Mesenchymal stem cell (in vitro differentiated cells and primary cell): Measurements from ENCODE around the gene P2RX1.

ENCODE experiments used
- DNase-seq: peaks from one replicate; pipeline ENCODE4 v3.0.0-alpha.2; 2013
- H2AFZ ChIP-seq: one replicate; pipeline ENCODE4 v1.6.1; 2013; ENCODE audit warnings: low read depth, mild to moderate bottlenecking, control low read depth, inconsistent platforms, low read length, moderate library complexity
- H2AK5ac ChIP-seq: 2 replicates; pipeline ENCODE4 v1.6.1; 2013; ENCODE audit warnings: low read length, moderate library complexity, mild to moderate bottlenecking, inconsistent platforms; ENCODE audit not compliant: severe bottlenecking
- H2BK120ac ChIP-seq: one replicate; pipeline ENCODE4 v1.6.1; 2013; ENCODE audit warnings: low read depth, mild to moderate bottlenecking, inconsistent platforms, low read length, moderate library complexity
- H2BK12ac ChIP-seq, 2 experiments: one replicate each; pipeline ENCODE4 v1.6.1; 2013; ENCODE audit warnings: inconsistent platforms in 2 of 2, low read length in 2 of 2, mild to moderate bottlenecking in 2 of 2, moderate library complexity in 2 of 2, control low read depth in 1 of 2
- H2BK15ac ChIP-seq: one replicate; pipeline ENCODE4 v1.6.1; 2013; ENCODE audit warnings: mild to moderate bottlenecking, low read depth, inconsistent platforms; ENCODE audit not compliant: poor library complexity, severe bottlenecking
- H2BK5ac ChIP-seq: 2 replicates; pipeline ENCODE4 v1.6.1; 2013; ENCODE audit warnings: low read depth, mild to moderate bottlenecking, low read length, control low read depth, inconsistent platforms; ENCODE audit not compliant: poor library complexity, severe bottlenecking
- H3K14ac ChIP-seq, 2 experiments: one replicate each; pipeline ENCODE4 v1.6.1; 2013; ENCODE audit warnings: inconsistent platforms in 2 of 2, low read length in 2 of 2, control low read depth in 1 of 2, mild to moderate bottlenecking in 1 of 2, moderate library complexity in 1 of 2
- H3K18ac ChIP-seq, 2 experiments: one replicate each; pipeline ENCODE4 v1.6.1; 2013; ENCODE audit warnings: inconsistent platforms in 2 of 2, low read length in 2 of 2, control low read depth in 1 of 2, low read depth in 1 of 2, mild to moderate bottlenecking in 1 of 2
- H3K23ac ChIP-seq, 2 experiments: one replicate each; pipeline ENCODE4 v1.6.1; 2013; ENCODE audit warnings: inconsistent platforms in 2 of 2, low read length in 2 of 2, mild to moderate bottlenecking in 2 of 2, moderate library complexity in 2 of 2, control low read depth in 1 of 2
- H3K27ac ChIP-seq: 2 replicates; pipeline ENCODE4 v1.5.1; 2013; ENCODE audit warnings: mild to moderate bottlenecking, moderate library complexity, low read length, control low read depth, inconsistent platforms; ENCODE audit not compliant: poor library complexity, severe bottlenecking
- H3K27me3 ChIP-seq, 2 experiments: 2 replicates each; pipeline versions ENCODE4 v1.6.1 to v1.7.0; 2013; ENCODE audit warnings: low read length in 2 of 2, mild to moderate bottlenecking in 2 of 2, moderate library complexity in 2 of 2, control low read depth in 1 of 2, inconsistent platforms in 1 of 2; ENCODE audit not compliant: control insufficient read depth in 1 of 2, insufficient read depth in 1 of 2
- H3K36me3 ChIP-seq, 2 experiments: 2 replicates each; pipeline versions ENCODE4 v1.6.1 to v1.7.0; 2013; ENCODE audit warnings: low read length in 2 of 2, control low read depth in 1 of 2, inconsistent platforms in 1 of 2, low read depth in 1 of 2, mild to moderate bottlenecking in 1 of 2; ENCODE audit not compliant: insufficient read depth in 2 of 2, control insufficient read depth in 1 of 2
- H3K4ac ChIP-seq, 2 experiments: one replicate each; pipeline ENCODE4 v1.6.1; 2013; ENCODE audit warnings: inconsistent platforms in 2 of 2, low read length in 2 of 2, mild to moderate bottlenecking in 2 of 2, moderate library complexity in 2 of 2, control low read depth in 1 of 2, low read depth in 1 of 2
- H3K4me1 ChIP-seq: 2 replicates; pipeline ENCODE4 v1.6.1; 2013; ENCODE audit warnings: low read depth, low read length, control low read depth; ENCODE audit not compliant: control insufficient read depth, insufficient read depth
- H3K4me2 ChIP-seq: 2 replicates; pipeline ENCODE4 v1.6.1; 2013; ENCODE audit warnings: low read length, mild to moderate bottlenecking, inconsistent platforms; ENCODE audit not compliant: poor library complexity, severe bottlenecking
- H3K4me3 ChIP-seq, 2 experiments: 2 replicates each; pipeline versions ENCODE4 v1.5.1 to v1.7.0; 2013; ENCODE audit warnings: low read length in 2 of 2, mild to moderate bottlenecking in 2 of 2, control low read depth in 1 of 2, low read depth in 1 of 2; ENCODE audit not compliant: insufficient read depth in 1 of 2
- H3K79me1 ChIP-seq: replicated peaks from 2 replicates; pipeline ENCODE4 v1.6.1; 2013; ENCODE audit warnings: mild to moderate bottlenecking, control low read depth, low read length, inconsistent platforms; ENCODE audit not compliant: poor library complexity, severe bottlenecking
- H3K9ac ChIP-seq: 2 replicates; pipeline ENCODE4 v1.7.0; 2013; ENCODE audit warnings: mild to moderate bottlenecking, low read length, moderate library complexity
- H3K9me3 ChIP-seq: 2 replicates; pipeline ENCODE4 v1.7.0; 2013; ENCODE audit warnings: mild to moderate bottlenecking, low read length; ENCODE audit not compliant: control insufficient read depth
- H4K8ac ChIP-seq: one replicate; pipeline ENCODE4 v1.6.1; 2013; ENCODE audit warnings: inconsistent platforms, mild to moderate bottlenecking, low read length, moderate library complexity
- H4K91ac ChIP-seq: one replicate; pipeline ENCODE4 v1.6.1; 2013; ENCODE audit warnings: mild to moderate bottlenecking, low read length, inconsistent platforms
- WGBS: methylation state at CpG from one replicate; pipeline ENCODE4 v1.1.7; 2013; ENCODE audit warnings: mixed read lengths; 5-methylcytosine and 5-hydroxymethylcytosine counted together

Gene P2RX1

DNA sequence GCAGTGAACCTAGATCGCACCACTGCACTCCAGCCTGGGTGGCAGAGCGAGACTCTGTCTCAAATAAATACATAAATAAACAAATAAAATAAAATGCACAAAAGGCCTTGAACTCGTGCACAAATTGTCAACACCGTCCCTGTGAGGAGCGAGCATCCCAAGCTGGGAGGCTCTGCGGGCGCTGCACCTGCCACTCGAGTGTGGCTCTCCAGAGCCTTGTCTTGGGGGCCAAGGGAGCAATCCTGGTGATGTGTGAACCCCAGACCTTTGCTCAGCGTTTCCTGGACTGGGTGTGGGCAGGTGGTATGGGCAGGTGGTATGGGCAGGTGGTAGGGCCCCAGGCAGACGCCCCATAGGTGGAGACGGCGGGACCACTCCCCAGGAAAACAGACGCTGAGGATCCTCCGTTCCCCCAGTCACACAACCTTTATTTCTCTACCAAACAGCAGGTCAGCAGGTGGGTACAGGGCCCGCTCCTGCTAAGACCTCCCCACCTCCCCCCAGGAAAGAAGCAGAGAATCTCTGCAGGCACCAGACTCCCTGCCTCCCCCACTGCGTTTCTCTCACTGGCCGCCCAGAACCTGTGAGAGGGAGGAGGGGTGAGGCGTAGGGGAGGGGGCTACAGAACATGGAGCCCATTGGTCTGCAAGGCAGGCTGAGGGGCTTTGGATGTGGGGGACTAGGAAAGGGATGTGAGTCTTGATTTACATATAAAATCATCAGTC is 7.4 kb upstream of the P2RX1 start:
- no peak overlapping the region for H2BK5ac ChIP-seq
- H3K4me2 ChIP-seq, result no peak overlapping the region
- H2AFZ ChIP-seq, result no peak overlapping the region
- no peak overlapping the region for H3K4me3 ChIP-seq
- H3K9ac ChIP-seq, result no peak overlapping the region
- peak overlapping the region; percentile 29 for H4K91ac ChIP-seq
- peak overlapping the region in 1 of 2 experiments; percentile 28 for H3K18ac ChIP-seq
- H3K27ac ChIP-seq, result no peak overlapping the region
- no peaks in the 10 kb centered on the region for H3K9me3 ChIP-seq
- H2BK12ac ChIP-seq, result peak overlapping the region in 1 of 2 experiments; percentile 54
- H2BK15ac ChIP-seq, result no peak overlapping the region
- peaks cover 29% of the 10 kb centered on the region in 2 experiments for H3K27me3 ChIP-seq
- no peak overlapping the region for H3K4ac ChIP-seq
- WGBS, result 89% methylated on average over 17 of the region's 18 CpGs
- H3K36me3 ChIP-seq, result no peaks in the 10 kb centered on the region
- H3K4me1 ChIP-seq, result peaks cover 15% of the 10 kb centered on the region
- H3K23ac ChIP-seq, result no peak overlapping the region
- no peak overlapping the region for H3K14ac ChIP-seq
- no peak for DNase-seq
- no peak overlapping the region for H2AK5ac ChIP-seq
- no peaks in the 10 kb centered on the region for H3K79me1 ChIP-seq
- H2BK120ac ChIP-seq, result no peak overlapping the region
- peak overlapping the region; percentile 61 for H4K8ac ChIP-seq

DNA sequence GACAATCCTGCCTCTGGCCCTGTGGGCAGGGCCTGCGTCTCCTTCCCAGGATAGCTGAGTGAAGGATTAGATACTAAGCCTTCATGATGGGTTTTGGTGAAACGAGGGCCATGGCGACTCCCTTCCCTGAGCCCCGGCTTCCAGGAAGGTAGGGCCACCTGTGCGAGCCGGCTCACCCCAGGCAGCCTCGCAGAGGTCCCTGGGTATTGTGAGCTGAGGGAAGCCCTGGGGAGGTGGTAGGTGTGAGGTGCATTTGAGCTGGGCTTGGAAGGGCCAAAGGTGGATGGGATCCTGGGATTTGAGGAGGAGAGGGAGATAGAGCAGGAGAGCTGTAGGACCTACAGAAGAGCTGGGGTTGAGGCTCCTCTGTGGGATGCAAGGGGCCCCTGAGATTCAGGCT is 6.5 kb upstream of the P2RX1 start:
- no peak for DNase-seq
- peaks cover 29% of the 10 kb centered on the region in 2 experiments for H3K27me3 ChIP-seq
- no peak overlapping the region for H3K9ac ChIP-seq
- no peaks in the 10 kb centered on the region for H3K9me3 ChIP-seq
- H2AFZ ChIP-seq, result no peak overlapping the region
- no peak overlapping the region for H3K27ac ChIP-seq
- no peak overlapping the region for H3K4ac ChIP-seq
- H2AK5ac ChIP-seq, result no peak overlapping the region
- H4K8ac ChIP-seq, result no peak overlapping the region
- H2BK5ac ChIP-seq, result no peak overlapping the region
- no peak overlapping the region for H2BK12ac ChIP-seq
- no peaks in the 10 kb centered on the region for H3K79me1 ChIP-seq
- peaks cover 14% of the 10 kb centered on the region for H3K4me1 ChIP-seq
- H3K36me3 ChIP-seq, result no peaks in the 10 kb centered on the region
- H3K18ac ChIP-seq, result no peak overlapping the region
- no peak overlapping the region for H3K23ac ChIP-seq
- H4K91ac ChIP-seq, result no peak overlapping the region
- H3K4me2 ChIP-seq, result no peak overlapping the region
- no peak overlapping the region for H3K14ac ChIP-seq
- H2BK120ac ChIP-seq, result no peak overlapping the region
- H2BK15ac ChIP-seq, result no peak overlapping the region
- 96% methylated on average over 7 of the region's 7 CpGs for WGBS
- no peak overlapping the region for H3K4me3 ChIP-seq

DNA sequence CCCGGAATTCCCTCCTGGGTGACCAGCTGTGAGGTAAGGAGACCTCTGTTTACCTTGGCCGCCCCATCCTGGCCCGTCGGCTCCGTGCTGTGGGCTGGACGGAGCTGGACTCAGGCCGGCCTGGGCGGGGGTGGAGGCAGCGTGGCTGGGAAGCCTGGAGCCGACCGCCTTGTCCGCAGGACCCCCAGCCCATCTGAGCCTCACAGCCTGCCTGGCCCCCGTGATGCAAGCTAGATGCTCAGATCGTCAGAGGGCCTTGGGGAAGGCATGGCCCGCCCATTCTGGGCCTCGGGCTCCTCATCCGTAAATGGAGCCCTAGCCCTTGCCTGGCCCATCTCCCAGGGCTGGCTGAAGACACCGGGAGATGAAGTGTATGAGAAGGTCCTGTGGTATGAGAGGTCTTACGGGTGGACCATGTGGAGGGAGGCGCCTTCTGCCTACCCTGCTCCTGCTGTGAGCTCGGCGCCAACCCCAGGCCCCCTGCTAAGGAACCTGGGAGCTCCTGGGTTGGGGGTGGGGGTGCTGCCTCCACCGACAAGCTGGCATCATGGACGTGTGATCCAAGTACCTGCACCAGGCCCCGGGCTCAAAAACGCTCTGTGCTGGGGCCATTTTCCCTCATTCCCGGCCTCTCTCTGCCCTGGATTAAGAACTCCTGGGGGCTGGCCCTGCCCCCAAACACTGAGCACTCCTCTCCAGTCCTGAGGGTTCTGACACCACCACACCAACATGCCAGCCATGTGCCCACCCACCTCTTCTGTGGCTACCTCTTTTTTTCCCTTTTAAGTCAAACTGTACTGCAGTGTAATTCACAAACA is 5.4 kb upstream of the P2RX1 start:
- H3K9me3 ChIP-seq, result no peaks in the 10 kb centered on the region
- no peak overlapping the region for H2BK5ac ChIP-seq
- H3K18ac ChIP-seq, result no peak overlapping the region
- no peak overlapping the region for H3K27ac ChIP-seq
- H3K23ac ChIP-seq, result no peak overlapping the region
- H3K4me1 ChIP-seq, result peaks cover 8% of the 10 kb centered on the region
- H3K14ac ChIP-seq, result no peak overlapping the region
- peak overlapping the region in 1 of 2 experiments; percentile 59 for H2BK12ac ChIP-seq
- no peak overlapping the region for H3K4me3 ChIP-seq
- H3K9ac ChIP-seq, result no peak overlapping the region
- H3K4me2 ChIP-seq, result no peak overlapping the region
- H2BK15ac ChIP-seq, result peak overlapping the region; percentile 8
- no peak overlapping the region for H2BK120ac ChIP-seq
- no peak overlapping the region for H2AK5ac ChIP-seq
- no peak overlapping the region for H4K8ac ChIP-seq
- H2AFZ ChIP-seq, result no peak overlapping the region
- H3K27me3 ChIP-seq, result peaks cover 25 to 34% of the 10 kb centered on the region in 2 experiments
- no peaks in the 10 kb centered on the region for H3K36me3 ChIP-seq
- WGBS, result 91% methylated on average over 26 of the region's 27 CpGs
- no peak overlapping the region for H3K4ac ChIP-seq
- no peak for DNase-seq
- H3K79me1 ChIP-seq, result no peaks in the 10 kb centered on the region
- no peak overlapping the region for H4K91ac ChIP-seq

DNA sequence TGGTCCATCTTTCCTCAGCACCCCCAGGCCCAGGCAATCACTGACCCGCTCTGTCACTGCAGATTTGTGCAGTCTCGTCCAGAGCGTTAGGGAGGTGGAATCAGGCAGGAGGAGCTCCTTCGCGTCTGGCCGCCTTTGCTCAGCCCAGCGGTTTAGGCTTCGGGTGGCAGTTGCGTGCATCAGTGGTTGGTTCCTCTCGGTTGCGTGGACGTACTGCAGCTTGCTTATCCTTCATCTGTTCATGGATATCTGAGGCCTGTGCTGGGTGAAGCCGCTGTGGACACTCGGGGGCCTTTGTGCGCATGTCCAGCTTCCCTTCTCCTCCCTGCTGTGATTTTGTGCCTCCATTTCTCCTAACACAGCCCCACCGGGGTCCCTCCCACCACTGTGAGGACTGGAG is 4.7 kb upstream of the P2RX1 start:
- H3K9ac ChIP-seq, result no peak overlapping the region
- H2AFZ ChIP-seq, result no peak overlapping the region
- H3K4ac ChIP-seq, result no peak overlapping the region
- no peak overlapping the region for H2BK120ac ChIP-seq
- no peak overlapping the region for H3K18ac ChIP-seq
- no peak overlapping the region for H3K14ac ChIP-seq
- no peaks in the 10 kb centered on the region for H3K9me3 ChIP-seq
- no peak overlapping the region for H2BK15ac ChIP-seq
- H3K27ac ChIP-seq, result no peak overlapping the region
- H3K36me3 ChIP-seq, result no peaks in the 10 kb centered on the region
- H3K79me1 ChIP-seq, result no peaks in the 10 kb centered on the region
- H2AK5ac ChIP-seq, result no peak overlapping the region
- DNase-seq, result no peak
- H3K4me3 ChIP-seq, result no peak overlapping the region
- no peak overlapping the region for H3K23ac ChIP-seq
- H3K27me3 ChIP-seq, result peaks cover 21 to 33% of the 10 kb centered on the region in 2 experiments
- H4K8ac ChIP-seq, result no peak overlapping the region
- no peak overlapping the region for H3K4me2 ChIP-seq
- H4K91ac ChIP-seq, result no peak overlapping the region
- no peak overlapping the region for H2BK12ac ChIP-seq
- 90% methylated on average over 12 of the region's 16 CpGs for WGBS
- H2BK5ac ChIP-seq, result no peak overlapping the region
- peaks cover 8% of the 10 kb centered on the region for H3K4me1 ChIP-seq
